ENCODE results near the gene TRIM43.
"Not testable (repeated sequence)": the region's sequence is repeated elsewhere in the genome, so short reads cannot be mapped to it uniquely, and the experiment has no call there.

Gene TRIM43

GRCh38 chr2:95575857-95576256 lies 15.9 kb upstream of the TRIM43 start:
- DNase-seq: no peak
- no peaks in the 10 kb centered on the region for H3K27me3 ChIP-seq (replicated peaks)
- H3K36me3 ChIP-seq (replicated peaks): no peaks in the 10 kb centered on the region
- in situ Hi-C loops (cut with HindIII; ENCODE audit: low pct_ligation_motif_present, low sequenced_read_pairs): no loop called here
- H3K4me3 ChIP-seq (ENCODE audit: low read depth, low read length): no peak overlapping the region
- no peak for TF ChIP-seq CTCF (IDR thresholded peaks at IDR 0.05; ENCODE audit: low read depth, low read length, missing control alignments)
- no peak overlapping the region for H3K27ac ChIP-seq

- Histone ChIP-seq H3K4me3 (ENCODE audit: low read depth, low read length) (no peak overlapping the region), H3K27me3 (replicated peaks) (no peaks in the 10 kb centered on the region)
- no peak for DNase-seq
Measured at GRCh38 chr2:95578539-95578938, 13.3 kb upstream of the TRIM43 start.

GRCh38 chr2:95583545-95583944 lies 8.3 kb upstream of the TRIM43 start:
- H3K27me3 ChIP-seq (replicated peaks); DNase-seq; H3K27ac ChIP-seq; in situ Hi-C loops (cut with HindIII; ENCODE audit: low pct_ligation_motif_present, low sequenced_read_pairs); H3K4me3 ChIP-seq (ENCODE audit: low read depth, low read length); H3K36me3 ChIP-seq (replicated peaks): not testable (repeated sequence)

More at GRCh38 chr2:95578539-95578938, 13.3 kb upstream of the TRIM43 start:
- no peak for TF ChIP-seq CTCF (IDR thresholded peaks at IDR 0.05; ENCODE audit: low read depth, low read length, missing control alignments)
- H3K36me3 ChIP-seq (replicated peaks): no peaks in the 10 kb centered on the region
- H3K27ac ChIP-seq: no peak overlapping the region
- in situ Hi-C loops (cut with HindIII; ENCODE audit: low pct_ligation_motif_present, low sequenced_read_pairs): no loop called here

GRCh38 chr2:95584321-95584720 lies 7.5 kb upstream of the TRIM43 start:
- H3K36me3 ChIP-seq (replicated peaks); H3K27ac ChIP-seq; in situ Hi-C loops (cut with HindIII; ENCODE audit: low pct_ligation_motif_present, low sequenced_read_pairs); H3K27me3 ChIP-seq (replicated peaks); DNase-seq; H3K4me3 ChIP-seq (ENCODE audit: low read depth, low read length): not testable (repeated sequence)

GRCh38 chr2:95589777-95590536 lies 1.8 kb upstream of the TRIM43 start:
- H3K4me3 ChIP-seq (ENCODE audit: low read depth, low read length); DNase-seq; H3K27me3 ChIP-seq (replicated peaks); H3K27ac ChIP-seq; in situ Hi-C loops (cut with HindIII; ENCODE audit: low pct_ligation_motif_present, low sequenced_read_pairs); H3K36me3 ChIP-seq (replicated peaks): not testable (repeated sequence)

- H3K4me3 ChIP-seq (ENCODE audit: low read depth, low read length); in situ Hi-C loops (cut with HindIII; ENCODE audit: low pct_ligation_motif_present, low sequenced_read_pairs); H3K36me3 ChIP-seq (replicated peaks); H3K27ac ChIP-seq; H3K27me3 ChIP-seq (replicated peaks); DNase-seq: not testable (repeated sequence)
Measured at GRCh38 chr2:95592973-95593372, 1.2 kb downstream of the TRIM43 start.

- H3K4me3 ChIP-seq (ENCODE audit: low read depth, low read length); H3K36me3 ChIP-seq (replicated peaks); in situ Hi-C loops (cut with HindIII; ENCODE audit: low pct_ligation_motif_present, low sequenced_read_pairs); H3K27ac ChIP-seq; DNase-seq; H3K27me3 ChIP-seq (replicated peaks): not testable (repeated sequence)
Measured at GRCh38 chr2:95595012-95595411, 3.2 kb downstream of the TRIM43 start.

- DNase-seq; H3K36me3 ChIP-seq (replicated peaks); H3K27ac ChIP-seq; H3K27me3 ChIP-seq (replicated peaks); in situ Hi-C loops (cut with HindIII; ENCODE audit: low pct_ligation_motif_present, low sequenced_read_pairs); H3K4me3 ChIP-seq (ENCODE audit: low read depth, low read length): not testable (repeated sequence)
Measured at GRCh38 chr2:95601301-95601700, 9.5 kb downstream of the TRIM43 start.

GRCh38 chr2:95602146-95602545 lies 10.3 kb downstream of the TRIM43 start:
- H3K4me3 ChIP-seq (ENCODE audit: low read depth, low read length); H3K27ac ChIP-seq; H3K36me3 ChIP-seq (replicated peaks); H3K27me3 ChIP-seq (replicated peaks); DNase-seq; in situ Hi-C loops (cut with HindIII; ENCODE audit: low pct_ligation_motif_present, low sequenced_read_pairs): not testable (repeated sequence)

GRCh38 chr2:95608356-95608755 lies 16.6 kb downstream of the TRIM43 start:
- H3K4me3 ChIP-seq (ENCODE audit: low read depth, low read length); H3K36me3 ChIP-seq (replicated peaks); H3K27ac ChIP-seq; DNase-seq; in situ Hi-C loops (cut with HindIII; ENCODE audit: low pct_ligation_motif_present, low sequenced_read_pairs); H3K27me3 ChIP-seq (replicated peaks): not testable (repeated sequence)

- in situ Hi-C loops (cut with HindIII; ENCODE audit: low pct_ligation_motif_present, low sequenced_read_pairs); H3K27ac ChIP-seq; H3K4me3 ChIP-seq (ENCODE audit: low read depth, low read length); H3K36me3 ChIP-seq (replicated peaks); H3K27me3 ChIP-seq (replicated peaks); DNase-seq: not testable (repeated sequence)
Measured at GRCh38 chr2:95609764-95610163, 18.0 kb downstream of the TRIM43 start.

- H3K27ac ChIP-seq; in situ Hi-C loops (cut with HindIII; ENCODE audit: low pct_ligation_motif_present, low sequenced_read_pairs); H3K27me3 ChIP-seq (replicated peaks); H3K4me3 ChIP-seq (ENCODE audit: low read depth, low read length); DNase-seq; H3K36me3 ChIP-seq (replicated peaks): not testable (repeated sequence)
Measured at GRCh38 chr2:95613048-95613447, 21.2 kb downstream of the TRIM43 start.

- in situ Hi-C loops (cut with HindIII; ENCODE audit: low pct_ligation_motif_present, low sequenced_read_pairs); H3K36me3 ChIP-seq (replicated peaks); H3K27me3 ChIP-seq (replicated peaks); H3K4me3 ChIP-seq (ENCODE audit: low read depth, low read length); H3K27ac ChIP-seq; DNase-seq: not testable (repeated sequence)
Measured at GRCh38 chr2:95622728-95623127, 30.9 kb downstream of the TRIM43 start.

Measured in brain microvascular endothelial cell (primary cell).